Measurements from ENCODE around the gene NFASC.

The NFASC gene

DNA sequence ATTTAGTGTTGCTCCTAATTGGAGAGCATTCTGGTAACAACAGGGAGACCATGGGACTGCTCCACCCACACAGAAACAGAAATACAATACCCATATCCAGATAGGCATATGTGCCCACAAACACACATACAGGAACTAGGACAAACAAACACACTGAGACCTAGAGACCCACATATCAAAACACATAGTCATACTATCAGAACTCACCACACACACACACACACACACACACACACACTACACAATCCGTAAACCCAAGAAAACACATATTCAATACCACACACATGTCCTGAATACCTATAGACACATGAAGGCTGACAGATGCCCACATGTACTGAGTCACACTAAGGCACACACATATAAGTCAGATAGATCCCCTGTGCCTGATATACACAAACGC is 3.5 kb upstream of the NFASC start:
- TF ChIP-seq CTCF (conservative IDR thresholded peaks at IDR 0.05; ENCODE audit: control insufficient read depth, insufficient read depth, low read depth, low read length): no peak
- H3K4me3 ChIP-seq (ENCODE audit: control insufficient read depth, low read depth, low read length): no peak overlapping the region
- no peak for DNase-seq (ENCODE audit: low read depth)

DNA sequence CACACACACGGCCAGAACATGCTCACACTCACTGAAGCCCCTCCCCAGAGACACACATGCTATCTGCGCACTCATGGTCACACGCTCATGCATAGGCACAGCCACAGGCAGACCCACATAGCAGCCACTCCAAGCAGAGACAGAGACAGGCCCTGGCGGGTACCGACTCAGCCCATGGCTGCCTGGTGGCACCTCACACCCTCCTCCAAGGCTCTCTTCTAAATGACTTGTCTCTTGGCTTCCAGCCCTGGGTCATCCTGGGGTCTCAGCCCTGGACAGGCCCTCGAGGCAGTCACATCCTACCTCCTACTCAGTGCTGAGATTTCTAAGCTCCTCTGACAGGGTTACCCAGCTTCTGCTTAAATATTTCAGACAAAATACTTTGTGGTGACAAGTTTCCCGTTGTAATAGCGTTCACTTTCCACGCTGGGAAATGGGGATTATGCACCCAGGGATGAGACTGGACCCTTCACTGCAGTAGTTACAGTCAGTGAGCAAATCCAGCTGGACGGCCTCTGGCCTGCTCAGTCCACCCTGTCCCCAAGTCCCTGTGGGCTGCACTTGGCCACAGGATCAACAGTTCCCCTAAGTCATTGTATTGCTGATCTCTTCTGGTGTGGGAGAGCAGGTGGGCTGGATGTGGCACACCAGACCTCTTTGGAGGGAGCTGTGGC is 2.9 kb upstream of the NFASC start:
- H3K4me3 ChIP-seq (ENCODE audit: control insufficient read depth, low read depth, low read length): no peak overlapping the region
- DNase-seq (ENCODE audit: low read depth): no peak
- TF ChIP-seq CTCF (conservative IDR thresholded peaks at IDR 0.05; ENCODE audit: control insufficient read depth, insufficient read depth, low read depth, low read length): no peak

GRCh38 chr1:204868340-204868700 is 2.3 kb upstream of the NFASC start:
- no peak for DNase-seq (ENCODE audit: low read depth)
- TF ChIP-seq CTCF (conservative IDR thresholded peaks at IDR 0.05; ENCODE audit: control insufficient read depth, insufficient read depth, low read depth, low read length): no peak
- no peak overlapping the region for H3K4me3 ChIP-seq (ENCODE audit: control insufficient read depth, low read depth, low read length)

- TF ChIP-seq CTCF (conservative IDR thresholded peaks at IDR 0.05; ENCODE audit: control insufficient read depth, insufficient read depth, low read depth, low read length): no peak
- no peak for DNase-seq (ENCODE audit: low read depth)
- no peak overlapping the region for H3K4me3 ChIP-seq (ENCODE audit: control insufficient read depth, low read depth, low read length)
Observed at GRCh38 chr1:204869097-204869496, 1.6 kb upstream of the NFASC start.

- H3K4me3 ChIP-seq (ENCODE audit: control insufficient read depth, low read depth, low read length): no peak overlapping the region
- TF ChIP-seq CTCF (conservative IDR thresholded peaks at IDR 0.05; ENCODE audit: control insufficient read depth, insufficient read depth, low read depth, low read length): no peak
- DNase-seq (ENCODE audit: low read depth): no peak
Observed at GRCh38 chr1:204871405-204872037, 859 bp downstream of the NFASC start.

DNA sequence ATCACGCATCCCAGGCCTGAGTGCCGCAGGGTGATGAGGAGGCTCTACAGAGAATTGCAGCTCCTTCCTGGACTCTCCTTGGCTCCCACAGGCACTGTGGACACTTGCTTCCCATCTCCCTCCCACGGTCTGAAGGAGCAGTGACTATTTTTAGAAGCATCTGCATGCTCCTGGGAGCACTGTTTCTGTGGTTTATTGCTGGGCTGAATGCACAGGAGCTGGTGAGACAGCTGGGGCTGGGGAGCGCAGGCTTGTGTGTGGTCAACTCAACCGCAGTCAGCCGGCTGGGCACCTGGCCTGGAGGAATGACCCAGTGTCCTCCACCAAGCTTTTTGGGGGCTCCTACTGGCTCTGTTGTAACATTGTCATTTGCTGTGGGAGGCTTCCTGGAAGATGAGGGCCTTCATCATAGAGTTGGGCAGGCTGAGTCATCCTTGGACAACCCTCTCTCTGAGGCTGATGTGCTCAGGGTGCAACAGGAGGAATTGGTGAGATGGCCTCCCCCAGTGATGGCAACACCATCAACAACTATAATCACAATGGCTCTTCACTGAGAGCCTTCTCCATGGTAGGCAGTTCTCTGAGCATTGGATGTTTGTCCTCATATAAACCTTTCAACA is 1.7 kb downstream of the NFASC start:
- DNase-seq (ENCODE audit: low read depth): peak; percentile 50
- TF ChIP-seq CTCF (conservative IDR thresholded peaks at IDR 0.05; ENCODE audit: control insufficient read depth, insufficient read depth, low read depth, low read length): no peak
- no peak overlapping the region for H3K4me3 ChIP-seq (ENCODE audit: control insufficient read depth, low read depth, low read length)

Data from fibroblast of mammary gland (primary cell).